Keratinocyte (primary cell): Measurements from ENCODE around the gene ITSN1. TPM values are rescaled to one million over a fixed set of nuclear protein-coding genes. Genes with fewer than 3 reads are reported as not detected.

Source experiments
- DNase-seq: peaks from one replicate; pipeline ENCODE4 v3.0.0-alpha.2; 2011; ENCODE audit warnings: low read depth, missing footprints, low spot score
- FAIRE-seq: peaks from 2 replicates; lab custom pipeline; 2011; peaks lifted over from hg19 to GRCh38; lab: Jason Lieb, UNC
- H2AFZ ChIP-seq: 2 replicates; pipeline ENCODE4 v1.6.0; 2012; ENCODE audit warnings: low read length, control low read depth, inconsistent platforms; ENCODE audit not compliant: control insufficient read depth
- H3K27ac ChIP-seq: 2 replicates; pipeline ENCODE4 v1.5.1; 2011; ENCODE audit warnings: low read length; ENCODE audit not compliant: control insufficient read depth, insufficient read depth
- H3K27me3 ChIP-seq: 3 replicates; pipeline ENCODE4 v1.6.0; 2011; ENCODE audit warnings: low read length; ENCODE audit not compliant: control insufficient read depth, insufficient read depth; ENCODE audit errors: extremely low read depth
- H3K36me3 ChIP-seq, 2 experiments: 2 replicates in 1 of 2; 3 replicates in 1 of 2; pipeline ENCODE4 v1.5.1; 2011; ENCODE audit warnings: low read length in 2 of 2, mild to moderate bottlenecking in 1 of 2; ENCODE audit not compliant: control insufficient read depth in 2 of 2, insufficient read depth in 2 of 2; ENCODE audit errors: extremely low read depth in 1 of 2
- H3K4me1 ChIP-seq: 3 replicates; pipeline ENCODE4 v1.5.1; 2011; ENCODE audit warnings: low read length; ENCODE audit not compliant: control insufficient read depth, insufficient read depth; ENCODE audit errors: extremely low read depth
- H3K4me2 ChIP-seq: 3 replicates; pipeline ENCODE4 v1.6.0; 2011; ENCODE audit warnings: low read depth, low read length; ENCODE audit not compliant: control insufficient read depth, insufficient read depth; ENCODE audit errors: extremely low read depth
- H3K4me3 ChIP-seq, 3 experiments: fragments of 200-600 bp in 1 of 3; sonication (generic) in 1 of 3; 2 replicates in 2 of 3; 3 replicates in 1 of 3; pipeline ENCODE4 v1.5.1; 2011 to 2016; ENCODE audit warnings: low read length in 3 of 3, mild to moderate bottlenecking in 3 of 3, control low read depth in 2 of 3, inconsistent platforms in 1 of 3, low read depth in 1 of 3, mixed read lengths in 1 of 3, mixed run types in 1 of 3, moderate library complexity in 1 of 3; ENCODE audit not compliant: control insufficient read depth in 2 of 3, insufficient read depth in 2 of 3; ENCODE audit errors: extremely low read depth in 1 of 3
- H3K79me2 ChIP-seq: 2 replicates; pipeline ENCODE4 v1.6.0; 2012; ENCODE audit warnings: low read length; ENCODE audit not compliant: control insufficient read depth, insufficient read depth
- H3K9ac ChIP-seq: 3 replicates; pipeline ENCODE4 v1.6.0; 2011; ENCODE audit warnings: low read length; ENCODE audit not compliant: control insufficient read depth, insufficient read depth; ENCODE audit errors: extremely low read depth
- H3K9me1 ChIP-seq: 3 replicates; pipeline ENCODE4 v1.6.0; 2011; ENCODE audit warnings: low read length; ENCODE audit not compliant: control insufficient read depth, insufficient read depth; ENCODE audit errors: extremely low read depth
- H3K9me3 ChIP-seq: 2 replicates; pipeline ENCODE4 v1.5.1; 2012; ENCODE audit warnings: low read depth, low read length; ENCODE audit not compliant: control insufficient read depth
- H4K20me1 ChIP-seq: 3 replicates; pipeline ENCODE4 v1.6.0; 2011; ENCODE audit warnings: low read length; ENCODE audit not compliant: control insufficient read depth, insufficient read depth; ENCODE audit errors: extremely low read depth
- EZH2 ChIP-seq: IDR thresholded peaks from one replicate; pipeline ENCODE4 v1.6.1; 2012; ENCODE audit warnings: inconsistent platforms, mild to moderate bottlenecking, low read length, moderate library complexity
- dilution Hi-C: fragments of 300-500 bp; cut with MboI; formaldehyde crosslinking; loops from one replicate; pipeline ENCODE4 v1.7.0; 2020; ENCODE audit warnings: low sequenced_read_pairs; ENCODE audit not compliant: extremely low pct_ligation_motif_present
- polyA plus RNA-seq, 5 experiments: library from polyadenylated mRNA; depleted of rRNA in 3 of 5; stranded (reverse) in 3 of 5; stranded (forward) in 1 of 5; unstranded in 1 of 5; fragments of >200 nt; gene quantifications; 1 replicate in 1 of 5; 2 replicates in 3 of 5; 3 replicates in 1 of 5; pipeline versions ENCODE4 v1.2.1 to v1.2.3, GENCODE V29; 2011 to 2012; ENCODE audit warnings: missing spikeins in 2 of 5, low read depth in 1 of 5, low replicate concordance in 1 of 5
- TF ChIP-seq, protein P1 (sequence below), 3 experiments: IDR thresholded peaks in 1 of 3; conservative IDR thresholded peaks in 1 of 3; optimal IDR thresholded peaks in 1 of 3; 2 replicates in 2 of 3; 3 replicates in 1 of 3; pipeline versions ENCODE3 to v1.5.1; 2011; ENCODE audit warnings: low read length in 3 of 3, mild to moderate bottlenecking in 3 of 3, moderate library complexity in 2 of 3, control low read depth in 1 of 3, inconsistent platforms in 1 of 3; ENCODE audit not compliant: insufficient read depth in 2 of 3; ENCODE audit errors: extremely low read depth in 1 of 3

ITSN1 gene
- polyA plus RNA-seq, 1 donor (not counting 4 experiments of a cell fraction or from before 2014, with no cell fraction given): 34.3 TPM

DNA sequence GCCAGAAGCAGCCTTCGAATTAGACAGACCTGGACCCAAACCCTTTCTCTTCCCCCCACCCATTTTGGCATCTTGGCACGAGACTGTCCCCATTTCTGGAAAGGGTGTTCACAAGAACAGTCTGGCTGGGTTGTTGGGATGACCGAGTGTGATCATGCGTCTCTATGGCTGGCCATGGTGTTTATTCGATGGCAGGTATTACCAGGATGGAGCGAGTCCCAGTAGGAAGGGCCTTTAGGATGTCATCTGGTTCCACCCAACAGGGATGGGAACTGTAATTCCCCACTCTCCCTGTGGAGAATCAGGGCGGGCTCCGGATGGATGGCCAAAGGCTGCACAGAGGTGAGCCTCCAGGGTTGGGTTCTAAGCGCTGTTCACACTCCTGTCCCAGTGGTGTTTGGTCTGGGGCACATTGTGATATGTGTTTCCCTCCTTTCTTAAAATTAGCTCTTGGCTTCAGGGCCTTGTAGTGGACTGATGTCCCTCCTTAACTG, 306.7 kb downstream of the ITSN1 start:
- FAIRE-seq (no peak), DNase-seq (no peak)
- peak overlapping the region; percentile 88 for H3K27ac ChIP-seq
- peaks cover 25% of the 10 kb centered on the region for H3K4me1 ChIP-seq
- no peaks in the 10 kb centered on the region for H3K36me3 ChIP-seq
- dilution Hi-C loops: no loop called here
- no peaks in the 10 kb centered on the region for H4K20me1 ChIP-seq
- no peaks in the 10 kb centered on the region for H3K27me3 ChIP-seq
- peak overlapping the region; percentile 69 for H3K9ac ChIP-seq
- no peaks in the 10 kb centered on the region for H3K9me3 ChIP-seq
- no peaks in the 10 kb centered on the region for H3K9me1 ChIP-seq
- peak overlapping the region; percentile 79 for H3K4me2 ChIP-seq
- H2AFZ ChIP-seq: peak overlapping the region; percentile 69
- no peak overlapping the region for H3K4me3 ChIP-seq
- no peaks in the 10 kb centered on the region for H3K79me2 ChIP-seq
- TF ChIP-seq, protein P1, sequence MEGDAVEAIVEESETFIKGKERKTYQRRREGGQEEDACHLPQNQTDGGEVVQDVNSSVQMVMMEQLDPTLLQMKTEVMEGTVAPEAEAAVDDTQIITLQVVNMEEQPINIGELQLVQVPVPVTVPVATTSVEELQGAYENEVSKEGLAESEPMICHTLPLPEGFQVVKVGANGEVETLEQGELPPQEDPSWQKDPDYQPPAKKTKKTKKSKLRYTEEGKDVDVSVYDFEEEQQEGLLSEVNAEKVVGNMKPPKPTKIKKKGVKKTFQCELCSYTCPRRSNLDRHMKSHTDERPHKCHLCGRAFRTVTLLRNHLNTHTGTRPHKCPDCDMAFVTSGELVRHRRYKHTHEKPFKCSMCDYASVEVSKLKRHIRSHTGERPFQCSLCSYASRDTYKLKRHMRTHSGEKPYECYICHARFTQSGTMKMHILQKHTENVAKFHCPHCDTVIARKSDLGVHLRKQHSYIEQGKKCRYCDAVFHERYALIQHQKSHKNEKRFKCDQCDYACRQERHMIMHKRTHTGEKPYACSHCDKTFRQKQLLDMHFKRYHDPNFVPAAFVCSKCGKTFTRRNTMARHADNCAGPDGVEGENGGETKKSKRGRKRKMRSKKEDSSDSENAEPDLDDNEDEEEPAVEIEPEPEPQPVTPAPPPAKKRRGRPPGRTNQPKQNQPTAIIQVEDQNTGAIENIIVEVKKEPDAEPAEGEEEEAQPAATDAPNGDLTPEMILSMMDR (optimal IDR thresholded peaks at IDR 0.05 in 1 of 3, IDR thresholded peaks at IDR 0.05 in 1 of 3, conservative IDR thresholded peaks at IDR 0.05 in 1 of 3; ENCODE audit: extremely low read depth in 1 of 3, insufficient read depth in 2 of 3, low read length in 3 of 3): no peak
- TF ChIP-seq EZH2: no peak

Other genes with a start within 250 kb of the ITSN1 start
- 89.5 to 102 TPM (median 94.3 TPM) in 3 replicates for gene IFNGR2, start 239.1 kb upstream of the ITSN1 start, polyA plus RNA-seq
- 20.9 to 39.7 TPM (median 25.5 TPM) in 3 replicates for gene TMEM50B, start 162.5 kb upstream of the ITSN1 start, polyA plus RNA-seq
- gene DNAJC28, start 150.8 kb upstream of the ITSN1 start, polyA plus RNA-seq: 0.91 to 1.4 TPM (median 1.1 TPM) in 3 replicates
- 26.8 to 50.3 TPM (median 31.1 TPM) in 3 replicates for gene GART, start 100.4 kb upstream of the ITSN1 start, polyA plus RNA-seq
- 67.9 to 104 TPM (median 96.0 TPM) in 3 replicates for gene SON, start 99.5 kb upstream of the ITSN1 start, polyA plus RNA-seq
- gene DONSON, start 53.8 kb upstream of the ITSN1 start, polyA plus RNA-seq: 9.9 to 17.0 TPM (median 12.7 TPM) in 3 replicates
- gene CRYZL1, start 760 bp upstream of the ITSN1 start, polyA plus RNA-seq: 34.5 to 48.9 TPM (median 35.7 TPM) in 3 replicates